HEK293 (cell line): ENCODE results near the gene PRSS12.

Experiments used
- CTCF ChIA-PET: fragments of 350-600 bp; formaldehyde crosslinking; extraction: SDS; loops from one replicate; lab custom pipeline; 2021; ENCODE audit warnings: antibody characterized with exemption; lab: Yijun Ruan, JAX
- POLR2A ChIA-PET: fragments of 300-600 bp; formaldehyde crosslinking; extraction: SDS; loops from one replicate; lab custom pipeline; 2020; ENCODE audit warnings: antibody characterized with exemption, inconsistent platforms; lab: Yijun Ruan, JAX
- H3K27ac ChIP-seq: fragments of 200-500 bp; sonication (Bioruptor generic); 2 replicates; pipeline ENCODE4 v1.5.1; 2014; ENCODE audit warnings: low read depth, low read length, control low read depth, inconsistent platforms; ENCODE audit errors: extremely low read depth
- H3K36me3 ChIP-seq, 2 experiments: fragments of 200-500 bp in 1 of 2; sonication (Bioruptor generic) in 1 of 2; 1 replicate in 1 of 2; 2 replicates in 1 of 2; pipeline ENCODE4 v1.5.1; 2014 to 2017; ENCODE audit warnings: inconsistent platforms in 2 of 2, low read length in 2 of 2; ENCODE audit not compliant: control insufficient read depth in 2 of 2, insufficient read depth in 1 of 2
- H3K4me1 ChIP-seq: fragments of 200-500 bp; sonication (Bioruptor generic); 2 replicates; pipeline ENCODE4 v1.5.1; 2014; ENCODE audit warnings: mild to moderate bottlenecking, low read length, inconsistent platforms; ENCODE audit not compliant: control insufficient read depth, insufficient read depth
- H3K4me3 ChIP-seq: 2 replicates; pipeline ENCODE4 v1.5.1; 2011; ENCODE audit warnings: low read depth, mild to moderate bottlenecking, control low read depth, low read length, moderate library complexity
- H3K9me3 ChIP-seq: fragments of 200-500 bp; sonication (Bioruptor generic); 2 replicates; pipeline ENCODE4 v1.5.1; 2014; ENCODE audit warnings: low read depth, low read length, inconsistent platforms; ENCODE audit not compliant: control insufficient read depth, insufficient read depth
- GLIS1 ChIP-seq: fragments of 450-650 bp; formaldehyde crosslinking; IDR thresholded peaks from 2 replicates; pipeline ENCODE4 v1.5.1; 2016; ENCODE audit warnings: missing biosample characterization, missing genetic modification characterization
- PBX3 ChIP-seq: sonication (generic); formaldehyde crosslinking; IDR thresholded peaks from 2 replicates; pipeline ENCODE4 v1.8.1; 2022; ENCODE audit warnings: mild to moderate bottlenecking, moderate library complexity, missing genetic modification reagents
- PRDM10 ChIP-seq: fragments of 450-650 bp; formaldehyde crosslinking; IDR thresholded peaks from 2 replicates; pipeline ENCODE4 v1.5.1; 2016; ENCODE audit warnings: missing biosample characterization, missing genetic modification characterization
- ZFP37 ChIP-seq: fragments of 450-650 bp; formaldehyde crosslinking; IDR thresholded peaks from 2 replicates; pipeline ENCODE4 v1.5.1; 2016; ENCODE audit warnings: missing biosample characterization, missing genetic modification characterization
- ZNF121 ChIP-seq: fragments of 450-650 bp; formaldehyde crosslinking; IDR thresholded peaks from 2 replicates; pipeline ENCODE4 v1.5.1; 2016; ENCODE audit warnings: missing biosample characterization, missing genetic modification characterization
- ZNF16 ChIP-seq: fragments of 450-650 bp; formaldehyde crosslinking; IDR thresholded peaks from 2 replicates; pipeline ENCODE4 v1.5.1; 2016; ENCODE audit warnings: low read depth, missing biosample characterization, missing genetic modification characterization
- ZNF223 ChIP-seq: fragments of 450-650 bp; formaldehyde crosslinking; IDR thresholded peaks from 2 replicates; pipeline ENCODE4 v1.5.1; 2016; ENCODE audit warnings: missing biosample characterization, missing genetic modification characterization
- ZNF266 ChIP-seq: fragments of 450-650 bp; formaldehyde crosslinking; IDR thresholded peaks from 2 replicates; pipeline ENCODE4 v1.5.1; 2016; ENCODE audit warnings: missing biosample characterization, missing genetic modification characterization, low read depth
- ZNF302 ChIP-seq: fragments of 450-650 bp; formaldehyde crosslinking; IDR thresholded peaks from 2 replicates; pipeline ENCODE4 v1.5.1; 2016; ENCODE audit warnings: missing biosample characterization, missing genetic modification characterization, low read depth
- ZNF350 ChIP-seq: fragments of 450-650 bp; formaldehyde crosslinking; IDR thresholded peaks from 2 replicates; pipeline ENCODE4 v1.5.0; 2017; ENCODE audit warnings: missing biosample characterization, mild to moderate bottlenecking, missing genetic modification characterization
- ZNF391 ChIP-seq: fragments of 450-650 bp; formaldehyde crosslinking; IDR thresholded peaks from 2 replicates; pipeline ENCODE4 v1.5.1; 2016; ENCODE audit warnings: low read depth, missing biosample characterization, missing genetic modification characterization, borderline replicate concordance
- ZNF426 ChIP-seq: fragments of 450-650 bp; formaldehyde crosslinking; IDR thresholded peaks from 2 replicates; pipeline ENCODE4 v1.5.1; 2017; ENCODE audit warnings: missing biosample characterization, missing genetic modification characterization, mild to moderate bottlenecking, inconsistent platforms, moderate library complexity
- ZNF48 ChIP-seq: fragments of 450-650 bp; formaldehyde crosslinking; IDR thresholded peaks from 2 replicates; pipeline ENCODE4 v1.5.1; 2016; ENCODE audit warnings: missing biosample characterization, missing genetic modification characterization
- ZNF555 ChIP-seq: fragments of 450-650 bp; formaldehyde crosslinking; conservative IDR thresholded peaks from 2 replicates; pipeline ENCODE4 v1.5.1; 2017; ENCODE audit warnings: missing biosample characterization, mild to moderate bottlenecking, missing genetic modification characterization, inconsistent platforms
- ZNF664 ChIP-seq: fragments of 450-650 bp; formaldehyde crosslinking; IDR thresholded peaks from 2 replicates; pipeline ENCODE4 v1.5.1; 2016; ENCODE audit warnings: missing biosample characterization, missing genetic modification characterization
- ZNF670 ChIP-seq: fragments of 450-650 bp; formaldehyde crosslinking; IDR thresholded peaks from 2 replicates; pipeline ENCODE4 v1.5.1; 2016; ENCODE audit warnings: missing biosample characterization, missing genetic modification characterization, low read depth
- ZNF692 ChIP-seq: fragments of 450-650 bp; formaldehyde crosslinking; IDR thresholded peaks from 2 replicates; pipeline ENCODE4 v1.5.1; 2016; ENCODE audit warnings: missing biosample characterization, missing genetic modification characterization

Gene PRSS12

GRCh38 chr4:118390121-118390520, 37.3 kb upstream of the PRSS12 start:
- CTCF ChIA-PET: no interaction called here

GRCh38 chr4:118389721-118390120, 36.9 kb upstream of the PRSS12 start:
- no peak overlapping the region for H3K4me3 ChIP-seq
- no peaks in the 10 kb centered on the region for H3K36me3 ChIP-seq
- H3K9me3 ChIP-seq: no peaks in the 10 kb centered on the region
- no peak overlapping the region for H3K27ac ChIP-seq
- POLR2A ChIA-PET: no interaction called here
- TF ChIP-seq ZFP37 (tag by site-specific recombination) (no peak), GLIS1 (tag by site-specific recombination) (no peak), ZNF266 (tag by site-specific recombination) (no peak), ZNF48 (no peak), ZNF670 (tag by site-specific recombination) (no peak), PBX3 (CRISPR knock-in tag) (no peak), ZNF664 (no peak), ZNF121 (tag by site-specific recombination) (no peak)
- TF ChIP-seq, all 188 proteins: peak for 0
- CTCF ChIA-PET: no interaction called here
- H3K4me1 ChIP-seq: no peaks in the 10 kb centered on the region

More at GRCh38 chr4:118390121-118390520, 37.3 kb upstream of the PRSS12 start:
- TF ChIP-seq ZNF223 (tag by site-specific recombination) (no peak), ZNF302 (tag by site-specific recombination) (no peak), ZNF391 (tag by site-specific recombination) (no peak), ZNF555 (tag by site-specific recombination) (no peak)
- H3K27ac ChIP-seq: no peak overlapping the region
- POLR2A ChIA-PET: no interaction called here
- no peak overlapping the region for H3K4me3 ChIP-seq
- no peaks in the 10 kb centered on the region for H3K9me3 ChIP-seq
- H3K36me3 ChIP-seq: no peaks in the 10 kb centered on the region
- no peaks in the 10 kb centered on the region for H3K4me1 ChIP-seq

GRCh38 chr4:118388606-118389005, 35.8 kb upstream of the PRSS12 start:
- no peak overlapping the region for H3K4me3 ChIP-seq
- H3K4me1 ChIP-seq: no peaks in the 10 kb centered on the region
- POLR2A ChIA-PET: no interaction called here
- H3K36me3 ChIP-seq: no peaks in the 10 kb centered on the region
- CTCF ChIA-PET: no interaction called here
- no peaks in the 10 kb centered on the region for H3K9me3 ChIP-seq
- H3K27ac ChIP-seq: no peak overlapping the region
- TF ChIP-seq ZNF692: no peak
- no peak for TF ChIP-seq ZNF16 (tag by site-specific recombination)
- no peak for TF ChIP-seq ZNF426 (tag by site-specific recombination)
- no peak for TF ChIP-seq ZNF350 (tag by site-specific recombination)
- no peak for TF ChIP-seq PRDM10 (tag by site-specific recombination)
